Stimulated activated naive CD8-positive, alpha-beta T cell treated with anti-CD3 and anti-CD28 coated beads, Interleukin-15, Interleukin-2, amounts not matched to agents 100 ng/mL and 50 ng/mL, for 24 hours (primary cell): ENCODE data around the gene MUSK.
"Not testable (repeated sequence)": the region's sequence is repeated elsewhere in the genome, so short reads cannot be mapped to it uniquely, and the experiment has no call there.

ENCODE experiments used
- H3K27ac Mint-ChIP-seq: one replicate; pipeline ENCODE4 v1.8.0; 2021; ENCODE audit warnings: mild to moderate bottlenecking, mixed read lengths
- H3K27me3 Mint-ChIP-seq: one replicate; pipeline ENCODE4 v1.8.0; 2021; ENCODE audit warnings: mixed read lengths
- H3K36me3 Mint-ChIP-seq: one replicate; pipeline ENCODE4 v1.8.0; 2021; ENCODE audit warnings: low read depth, mixed read lengths
- H3K4me1 Mint-ChIP-seq: one replicate; pipeline ENCODE4 v1.8.0; 2021; ENCODE audit warnings: low read depth, mixed read lengths
- H3K4me3 Mint-ChIP-seq: one replicate; pipeline ENCODE4 v1.8.0; 2021; ENCODE audit warnings: mild to moderate bottlenecking, mixed read lengths
- H3K9me3 Mint-ChIP-seq: one replicate; pipeline ENCODE4 v1.8.0; 2021; ENCODE audit warnings: mixed read lengths

MUSK gene

DNA sequence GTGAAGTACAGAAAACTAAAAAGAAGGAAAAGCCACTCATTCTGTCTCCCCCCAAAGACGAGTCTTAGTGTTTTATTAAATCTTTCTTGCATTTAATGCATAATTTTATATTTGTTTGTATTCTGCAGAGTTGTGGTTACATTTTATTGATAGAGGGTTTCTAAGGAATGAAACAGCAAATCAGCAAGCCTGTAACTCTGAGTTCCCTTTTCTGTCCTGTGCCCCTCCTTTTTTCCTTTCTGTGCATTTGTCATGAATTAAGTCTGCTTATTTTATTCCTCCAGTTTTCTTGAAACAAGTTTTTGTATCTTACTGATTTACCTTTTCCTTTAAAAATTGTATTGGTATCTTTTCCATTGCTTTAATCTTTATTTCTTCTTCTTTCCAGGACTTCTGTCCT lies 132.8 kb downstream of the MUSK start:
- Mint-ChIP-seq H3K36me3 (no peaks in the 10 kb centered on the region), H3K27ac (no peak overlapping the region), H3K27me3 (no peaks in the 10 kb centered on the region), H3K4me3 (no peak overlapping the region), H3K4me1 (no peaks in the 10 kb centered on the region), H3K9me3 (peaks cover 3% of the 10 kb centered on the region)

DNA sequence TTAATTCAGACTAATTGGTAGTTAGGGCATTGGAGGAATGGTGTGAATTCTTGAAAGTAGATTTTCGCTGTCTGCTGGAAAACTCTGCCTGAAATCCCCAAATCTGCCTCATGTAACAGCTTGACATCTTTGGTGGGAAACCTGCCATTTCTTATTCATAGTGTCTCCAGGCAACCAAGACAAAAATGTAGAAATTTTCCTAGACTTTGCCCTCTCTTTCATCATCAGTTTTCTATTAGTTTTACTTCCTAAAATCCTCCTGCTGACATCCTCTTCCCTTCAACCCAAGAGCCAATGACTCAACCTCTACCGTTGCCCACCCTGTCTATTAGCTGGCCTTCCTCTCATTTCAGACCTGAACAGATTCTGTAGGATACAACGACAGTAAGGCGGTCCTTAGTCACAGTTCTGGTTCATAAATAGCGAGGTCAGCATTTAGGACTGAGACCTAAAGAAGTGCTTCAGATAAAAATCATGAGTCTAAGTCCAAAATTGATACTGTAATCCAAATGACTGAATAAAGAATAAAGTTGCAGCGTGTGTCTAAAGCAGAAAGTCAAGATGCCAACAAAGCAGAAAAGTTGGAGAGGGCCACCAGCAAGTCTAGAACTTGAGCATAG lies 133.9 kb downstream of the MUSK start:
- Mint-ChIP-seq H3K36me3 (no peaks in the 10 kb centered on the region), H3K27ac (no peak overlapping the region), H3K4me1 (no peaks in the 10 kb centered on the region), H3K27me3 (no peaks in the 10 kb centered on the region), H3K4me3 (no peak overlapping the region), H3K9me3 (peaks cover 2% of the 10 kb centered on the region)

DNA sequence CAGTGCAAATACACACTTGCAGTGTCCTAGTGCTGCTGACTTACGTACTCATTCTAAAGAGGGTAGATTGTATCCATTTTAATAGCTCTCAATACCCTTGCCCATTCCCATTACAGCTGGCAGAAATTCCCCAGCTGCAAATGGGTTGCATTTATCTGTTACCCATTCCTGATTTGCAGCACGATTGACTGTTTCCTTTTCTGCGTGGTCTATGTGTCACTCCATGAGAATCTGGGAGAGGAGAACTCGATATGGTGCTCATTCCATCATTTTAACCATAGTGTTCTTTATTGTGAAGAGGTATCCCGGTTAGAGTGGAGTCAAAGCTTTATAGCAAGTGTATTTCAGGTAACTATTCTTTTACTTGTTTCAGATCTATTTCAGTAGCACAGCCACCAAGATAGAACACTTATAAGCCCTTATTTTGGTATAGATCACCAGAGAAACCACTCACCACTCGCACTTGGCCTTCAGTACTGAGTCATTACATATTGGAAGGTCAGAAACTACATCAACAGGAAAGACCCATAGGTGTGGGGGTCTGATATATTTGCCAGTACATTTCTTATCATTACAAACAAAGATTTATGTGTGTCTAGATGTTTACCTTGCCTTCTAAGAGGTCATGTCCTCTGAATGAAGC lies 139.5 kb downstream of the MUSK start:
- Mint-ChIP-seq H3K27me3 (no peaks in the 10 kb centered on the region), H3K9me3 (no peaks in the 10 kb centered on the region), H3K27ac (no peak overlapping the region), H3K4me1 (peaks cover 7% of the 10 kb centered on the region), H3K36me3 (no peaks in the 10 kb centered on the region), H3K4me3 (no peak overlapping the region)

DNA sequence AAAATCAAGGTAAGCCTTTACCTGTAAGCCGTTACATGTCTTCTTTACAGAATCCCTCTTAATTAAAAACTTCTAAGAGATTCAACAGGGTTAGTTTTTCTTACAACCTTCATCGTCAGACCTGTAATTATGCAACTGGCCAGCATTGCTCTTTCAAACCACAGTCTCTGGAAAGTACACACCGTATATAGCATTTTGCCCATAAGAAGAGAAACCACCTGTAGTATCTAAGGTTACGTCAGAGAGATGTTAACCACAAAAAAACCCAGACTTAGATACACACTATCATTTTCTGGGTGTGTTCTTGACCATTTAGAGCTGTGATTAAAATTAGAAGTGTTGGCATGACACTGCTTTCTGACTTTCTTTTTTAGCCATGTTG lies 140.0 kb downstream of the MUSK start:
- no peak overlapping the region for H3K4me3 Mint-ChIP-seq
- H3K9me3 Mint-ChIP-seq = no peaks in the 10 kb centered on the region
- no peaks in the 10 kb centered on the region for H3K27me3 Mint-ChIP-seq
- no peak overlapping the region for H3K27ac Mint-ChIP-seq
- H3K4me1 Mint-ChIP-seq = peaks cover 7% of the 10 kb centered on the region
- no peaks in the 10 kb centered on the region for H3K36me3 Mint-ChIP-seq

DNA sequence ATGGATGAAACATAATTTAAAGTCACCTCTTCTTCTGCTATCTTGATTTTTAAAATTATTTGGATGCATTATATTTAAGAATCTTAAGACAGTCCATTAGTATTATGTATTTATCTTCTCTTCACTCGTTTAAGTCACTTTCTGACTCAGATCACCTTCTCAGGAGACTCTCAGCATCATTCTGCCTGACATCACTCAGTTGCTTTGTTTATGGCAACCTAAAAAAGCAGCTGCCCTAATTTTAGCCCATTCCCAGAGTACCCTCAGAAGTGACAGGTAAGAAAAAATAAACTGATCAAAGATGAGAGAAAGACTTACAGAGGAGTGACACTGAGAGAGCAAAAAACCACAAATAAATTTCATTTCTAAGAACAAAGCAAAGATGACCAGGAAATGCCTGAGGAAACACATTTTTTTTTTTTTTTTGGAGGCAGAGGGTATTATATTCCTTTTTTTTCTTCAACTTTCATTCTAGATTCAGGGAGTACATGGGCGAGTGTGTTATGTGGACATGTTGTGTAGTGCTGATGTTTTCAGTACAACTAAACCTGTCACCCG lies 140.5 kb downstream of the MUSK start:
- Mint-ChIP-seq H3K36me3 (no peaks in the 10 kb centered on the region), H3K27me3 (no peaks in the 10 kb centered on the region)

DNA sequence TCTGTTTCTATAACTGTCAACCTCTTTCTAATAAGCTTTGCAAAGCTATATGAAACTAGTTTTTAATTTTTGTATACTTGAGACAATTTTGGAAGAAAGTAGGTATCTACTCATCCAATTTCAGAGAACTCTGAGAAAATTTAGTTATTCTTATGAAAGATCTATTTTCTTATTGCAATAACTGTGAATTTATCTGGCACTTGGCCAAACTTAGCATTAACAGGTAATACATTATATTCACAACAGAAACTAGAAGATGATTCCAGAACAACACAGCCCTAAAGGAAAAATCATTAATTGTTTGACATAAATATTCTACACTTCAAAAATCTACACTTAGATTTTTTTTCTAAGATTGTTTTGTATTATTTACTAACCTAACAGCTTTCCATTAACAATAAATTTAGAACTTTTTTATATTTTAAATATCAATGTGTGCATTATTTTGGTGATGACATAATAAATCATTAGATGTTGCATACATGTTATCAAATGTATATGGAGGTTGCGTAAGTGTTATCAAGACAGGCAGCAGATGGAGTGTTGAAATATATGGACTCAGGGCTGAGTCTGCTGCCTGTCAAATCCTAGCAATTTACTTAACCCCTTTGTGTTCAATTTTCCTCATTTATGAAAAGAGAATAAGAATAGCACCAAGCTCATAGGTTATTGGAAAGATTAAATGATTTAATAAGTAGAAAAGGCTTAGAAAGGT lies 141.8 kb downstream of the MUSK start:
- H3K27ac Mint-ChIP-seq = no peak overlapping the region
- H3K36me3 Mint-ChIP-seq = no peaks in the 10 kb centered on the region
- no peaks in the 10 kb centered on the region for H3K9me3 Mint-ChIP-seq
- H3K27me3 Mint-ChIP-seq = no peaks in the 10 kb centered on the region
- peaks cover 7% of the 10 kb centered on the region for H3K4me1 Mint-ChIP-seq
- no peak overlapping the region for H3K4me3 Mint-ChIP-seq

More for the DNA sequence above, 140.5 kb downstream of the MUSK start:
- Mint-ChIP-seq H3K4me1 (peaks cover 7% of the 10 kb centered on the region), H3K9me3 (no peaks in the 10 kb centered on the region), H3K27ac (no peak overlapping the region), H3K4me3 (no peak overlapping the region)

DNA sequence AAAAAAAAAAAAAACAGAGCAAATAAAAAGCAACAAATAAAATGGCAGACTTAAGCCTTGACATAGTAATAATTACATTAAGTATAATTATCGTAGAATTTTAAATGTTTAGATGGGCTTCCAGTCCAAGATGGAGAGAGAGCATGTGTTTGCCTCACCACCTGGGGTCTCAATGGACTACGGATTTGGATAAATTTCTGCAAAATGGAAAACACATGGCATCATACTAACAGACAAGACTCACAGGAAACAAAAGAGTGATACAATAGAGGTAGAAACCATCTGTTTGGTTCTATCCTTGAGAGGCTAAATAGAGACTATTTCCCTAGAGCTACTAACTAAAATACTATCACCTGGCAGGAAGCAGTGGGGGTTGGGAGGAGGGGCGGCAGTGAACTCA lies 144.3 kb downstream of the MUSK start:
- H3K27me3 Mint-ChIP-seq = no peaks in the 10 kb centered on the region
- H3K4me1 Mint-ChIP-seq = peaks cover 7% of the 10 kb centered on the region
- H3K36me3 Mint-ChIP-seq = no peaks in the 10 kb centered on the region
- H3K27ac Mint-ChIP-seq = no peak overlapping the region
- H3K4me3 Mint-ChIP-seq = no peak overlapping the region
- H3K9me3 Mint-ChIP-seq = no peaks in the 10 kb centered on the region

DNA sequence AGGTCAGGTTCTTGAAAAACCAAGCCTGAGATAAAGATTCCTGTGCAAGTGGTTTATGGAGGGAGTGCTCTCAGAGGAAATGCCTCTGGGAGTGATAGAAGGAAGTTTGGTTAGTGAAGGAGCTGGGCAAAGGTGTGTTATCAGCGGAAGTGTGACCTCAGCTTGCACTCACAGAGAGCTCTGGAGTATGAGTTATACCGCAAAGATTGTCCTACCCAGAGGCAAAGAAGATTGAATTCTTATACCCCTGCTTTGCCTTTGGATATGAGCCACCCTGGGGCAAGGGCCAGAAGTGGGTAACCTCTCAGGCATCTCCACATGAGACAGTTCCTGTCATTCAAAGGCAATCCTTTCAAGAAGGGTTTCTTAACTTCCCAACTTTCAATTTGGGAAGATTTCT lies 145.6 kb downstream of the MUSK start:
- Mint-ChIP-seq H3K4me1 (peaks cover 4% of the 10 kb centered on the region), H3K4me3 (no peak overlapping the region)

DNA sequence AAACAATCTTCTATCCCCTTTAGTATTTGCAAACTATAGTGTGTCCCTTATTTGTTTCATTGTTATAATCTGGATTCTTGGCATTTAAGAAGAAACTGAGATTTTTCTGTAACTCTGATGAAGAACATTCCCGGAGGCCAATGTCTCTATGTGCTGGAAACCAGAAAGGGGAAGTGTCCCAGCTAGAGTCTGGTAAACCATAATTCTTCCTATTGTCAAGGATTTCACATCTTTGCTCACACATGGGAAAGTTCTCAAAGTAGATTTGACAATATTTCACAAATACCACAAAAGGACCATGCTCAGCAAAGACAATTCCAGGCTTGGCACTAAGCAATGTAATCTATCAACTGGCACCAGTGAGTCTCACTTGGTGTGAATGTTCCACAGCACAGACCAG lies 146.8 kb downstream of the MUSK start:
- H3K36me3 Mint-ChIP-seq = no peaks in the 10 kb centered on the region
- H3K27ac Mint-ChIP-seq = no peak overlapping the region
- H3K9me3 Mint-ChIP-seq = no peaks in the 10 kb centered on the region
- H3K4me3 Mint-ChIP-seq = no peak overlapping the region
- no peaks in the 10 kb centered on the region for H3K4me1 Mint-ChIP-seq
- no peaks in the 10 kb centered on the region for H3K27me3 Mint-ChIP-seq

More for the DNA sequence above, 145.6 kb downstream of the MUSK start:
- no peak overlapping the region for H3K27ac Mint-ChIP-seq
- H3K27me3 Mint-ChIP-seq = no peaks in the 10 kb centered on the region
- no peaks in the 10 kb centered on the region for H3K36me3 Mint-ChIP-seq
- no peaks in the 10 kb centered on the region for H3K9me3 Mint-ChIP-seq

DNA sequence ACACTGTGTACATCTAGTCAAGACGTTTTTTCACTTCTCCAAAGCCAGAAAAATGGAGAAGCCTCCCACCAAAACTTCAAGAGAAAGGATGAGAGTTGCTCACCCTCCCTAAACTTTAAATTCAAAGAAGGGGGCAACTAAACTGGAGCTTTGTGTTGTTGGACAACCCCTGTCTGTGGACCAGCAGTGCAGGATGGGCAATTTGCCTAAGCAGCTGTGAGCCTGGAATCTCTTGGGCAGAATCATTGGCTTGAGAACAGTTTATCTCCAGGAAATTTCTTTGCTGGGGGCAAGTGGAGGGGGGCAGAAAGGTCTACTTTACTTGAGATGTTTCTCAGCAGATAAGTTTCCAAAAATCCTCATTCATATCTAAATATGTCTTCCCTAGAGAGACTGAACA lies 151.8 kb downstream of the MUSK start:
- Mint-ChIP-seq H3K36me3 (no peaks in the 10 kb centered on the region), H3K27me3 (no peaks in the 10 kb centered on the region), H3K27ac (no peak overlapping the region), H3K4me3 (no peak overlapping the region), H3K4me1 (no peaks in the 10 kb centered on the region), H3K9me3 (peaks cover 14% of the 10 kb centered on the region)

DNA sequence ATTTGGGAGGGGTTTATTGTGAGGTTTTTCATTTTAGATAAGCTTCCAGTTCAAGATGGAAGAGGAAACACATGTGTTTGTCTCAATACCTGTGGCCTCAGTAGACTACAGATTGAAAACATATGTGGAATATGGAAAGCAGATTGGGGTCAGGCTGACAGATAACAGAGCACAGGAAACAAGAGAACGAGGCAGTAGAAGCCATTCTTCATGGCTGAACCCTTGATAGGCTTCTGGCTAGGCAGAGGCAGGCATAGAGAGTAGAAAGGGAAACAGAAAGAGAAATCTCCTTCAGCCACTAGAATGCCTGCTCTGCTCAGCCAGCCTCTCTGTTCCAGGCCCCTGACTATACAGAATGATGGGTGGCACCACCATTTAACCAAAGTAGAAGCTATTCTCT lies 152.5 kb downstream of the MUSK start:
- no peaks in the 10 kb centered on the region for H3K36me3 Mint-ChIP-seq
- H3K9me3 Mint-ChIP-seq = peaks cover 14% of the 10 kb centered on the region
- no peaks in the 10 kb centered on the region for H3K4me1 Mint-ChIP-seq
- no peaks in the 10 kb centered on the region for H3K27me3 Mint-ChIP-seq
- no peak overlapping the region for H3K27ac Mint-ChIP-seq
- no peak overlapping the region for H3K4me3 Mint-ChIP-seq

DNA sequence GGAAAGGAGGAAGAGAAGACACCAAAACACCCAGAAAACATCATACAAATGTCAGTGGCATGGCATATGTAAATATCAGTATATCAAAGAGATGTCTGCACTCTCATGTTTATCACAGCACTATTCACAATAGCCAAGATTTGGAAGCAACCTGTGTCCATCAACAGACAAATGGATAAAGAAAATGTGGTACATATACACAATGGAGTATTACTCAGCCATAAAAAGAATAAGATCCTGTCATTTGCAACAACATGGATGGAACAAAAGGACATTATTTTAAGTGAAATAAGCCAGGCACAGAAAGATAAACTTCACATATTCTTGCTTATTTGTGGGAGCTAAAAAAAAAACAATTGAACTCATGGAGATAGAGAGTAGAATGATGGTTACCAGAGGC lies 156.5 kb downstream of the MUSK start:
- not testable (repeated sequence) for H3K27ac Mint-ChIP-seq, H3K4me1 Mint-ChIP-seq, H3K27me3 Mint-ChIP-seq, H3K36me3 Mint-ChIP-seq, H3K4me3 Mint-ChIP-seq
- H3K9me3 Mint-ChIP-seq = peaks cover 14% of the 10 kb centered on the region

DNA sequence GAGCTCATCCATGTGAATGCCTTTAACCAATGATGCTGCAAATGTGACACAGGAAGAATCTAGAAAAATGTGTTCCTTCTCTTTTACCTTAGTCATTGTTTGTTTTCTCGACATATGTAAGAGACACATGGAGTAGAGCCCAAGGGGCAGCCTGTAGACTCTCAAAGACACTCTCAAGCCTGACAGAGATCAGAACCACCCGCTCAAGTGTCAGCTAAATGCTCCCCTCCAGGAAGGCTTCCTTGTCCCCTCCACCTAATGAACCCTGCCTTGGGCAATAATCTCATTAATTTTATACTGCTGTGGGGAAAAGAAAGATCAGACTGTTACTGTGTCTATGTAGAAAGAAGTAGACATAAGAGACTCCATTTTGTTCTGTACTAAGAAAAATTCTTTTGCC lies 157.4 kb downstream of the MUSK start:
- Mint-ChIP-seq H3K27ac (no peak overlapping the region), H3K36me3 (no peaks in the 10 kb centered on the region), H3K4me1 (no peaks in the 10 kb centered on the region), H3K9me3 (peaks cover 14% of the 10 kb centered on the region), H3K4me3 (no peak overlapping the region), H3K27me3 (no peaks in the 10 kb centered on the region)

DNA sequence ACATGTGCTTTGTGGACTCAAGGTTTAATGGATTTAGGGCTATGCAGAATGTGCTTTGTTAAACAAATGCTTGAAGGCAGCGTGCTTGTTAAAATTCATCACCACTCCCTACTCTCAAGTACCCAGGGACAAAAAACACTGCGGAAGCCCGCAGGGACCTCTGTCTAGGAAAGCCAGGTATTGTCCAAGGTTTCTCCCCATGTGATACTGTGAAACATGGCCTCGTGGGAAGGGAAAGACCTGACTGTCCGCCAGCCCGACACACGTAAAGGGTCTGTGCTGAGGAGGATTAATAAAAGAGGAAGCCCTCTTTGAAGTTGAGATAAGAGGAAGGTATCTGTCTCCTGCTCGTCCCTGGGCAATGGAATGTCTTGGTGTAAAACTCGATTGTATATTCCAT lies 157.8 kb downstream of the MUSK start:
- H3K36me3 Mint-ChIP-seq, H3K27ac Mint-ChIP-seq, H3K4me1 Mint-ChIP-seq, H3K4me3 Mint-ChIP-seq, H3K27me3 Mint-ChIP-seq: not testable (repeated sequence)
- peaks cover 14% of the 10 kb centered on the region for H3K9me3 Mint-ChIP-seq

DNA sequence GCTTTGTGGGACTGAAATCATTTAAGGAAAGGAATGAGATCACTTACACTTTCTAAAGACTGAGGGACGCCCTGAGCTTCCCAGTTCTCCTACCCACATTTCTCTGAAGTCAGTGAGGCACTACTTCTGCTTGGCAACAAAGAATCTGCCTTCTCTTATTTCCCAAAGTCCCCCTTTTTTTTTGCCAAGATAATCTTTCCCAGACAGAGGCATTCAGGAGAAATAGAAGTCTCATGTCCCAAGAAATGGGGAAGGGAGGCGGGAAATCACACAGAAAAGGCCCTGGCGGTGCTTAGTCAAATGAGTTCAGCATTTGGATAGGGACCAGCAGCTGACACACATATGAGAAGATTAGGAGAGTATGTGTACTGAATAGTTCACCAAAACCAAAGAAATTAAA lies 159.7 kb downstream of the MUSK start:
- H3K9me3 Mint-ChIP-seq = peaks cover 14% of the 10 kb centered on the region
- H3K36me3 Mint-ChIP-seq = no peaks in the 10 kb centered on the region
- H3K4me3 Mint-ChIP-seq = no peak overlapping the region
- no peak overlapping the region for H3K27ac Mint-ChIP-seq
- no peaks in the 10 kb centered on the region for H3K4me1 Mint-ChIP-seq
- H3K27me3 Mint-ChIP-seq = no peaks in the 10 kb centered on the region
